Upper lobe of left lung (tissue), 6 donors: Measurements from ENCODE around the gene CTDSP1. TPM values are rescaled to one million over a fixed set of nuclear protein-coding genes. Genes with fewer than 3 reads are reported as not detected.

Experiments
- ATAC-seq, 2 donors: fragments of 200-7000 bp; cut with Tn5 transposase; one replicate each; pipeline ENCODE4 v1.9.1; 2022; ENCODE audit warnings: mild to moderate bottlenecking in 2 of 2, moderate library complexity in 2 of 2; ENCODE audit not compliant: low FRiP score in 2 of 2
- DNase-seq, 2 donors: peaks; one replicate each; pipeline ENCODE4 v3.0.0-alpha.2; 2019 to 2020
- H3K27ac ChIP-seq, 4 donors: fragments of 200-600 bp; sonication (generic); one replicate each; pipeline ENCODE4 v1.5.1; 2016 to 2019
- H3K27me3 ChIP-seq, 4 donors: fragments of 200-600 bp; sonication (generic); one replicate each; pipeline ENCODE4 v1.5.1; 2017 to 2019
- H3K36me3 ChIP-seq, 4 donors: fragments of 200-600 bp; sonication (generic); one replicate each; pipeline ENCODE4 v1.5.1; 2016 to 2019
- H3K4me1 ChIP-seq, 4 donors: fragments of 200-600 bp; sonication (generic); one replicate each; pipeline ENCODE4 v1.5.1; 2018 to 2019
- H3K4me3 ChIP-seq, 4 donors: fragments of 200-600 bp; sonication (generic); one replicate each; pipeline ENCODE4 v1.5.1; 2017 to 2019; ENCODE audit warnings: mild to moderate bottlenecking in 2 of 4, moderate library complexity in 1 of 4
- H3K9me3 ChIP-seq, 4 donors: fragments of 200-600 bp; sonication (generic); one replicate each; pipeline ENCODE4 v1.5.1; 2018 to 2019
- CTCF ChIP-seq, 6 experiments: fragments of 450-650 bp in 4 of 6; fragments of 200-600 bp in 2 of 6; sonication (generic) in 2 of 6; IDR thresholded peaks; one replicate each; pipeline ENCODE4 v1.5.1; 2016 to 2019; ENCODE audit warnings: antibody characterized with exemption in 6 of 6
- EP300 ChIP-seq, 4 donors: sonication (generic); formaldehyde crosslinking; IDR thresholded peaks; one replicate each; pipeline ENCODE4 v1.5.1; 2017; ENCODE audit warnings: antibody characterized with exemption in 4 of 4, control low read depth in 2 of 4
- POLR2A ChIP-seq, 4 donors: fragments of 450-650 bp; IDR thresholded peaks; one replicate each; pipeline ENCODE4 v1.5.1; 2016 to 2017; ENCODE audit warnings: antibody characterized with exemption in 4 of 4, mild to moderate bottlenecking in 2 of 4
- POLR2AphosphoS5 ChIP-seq, 2 donors: sonication (generic); formaldehyde crosslinking; IDR thresholded peaks; one replicate each; pipeline ENCODE4 v1.5.1; 2017; ENCODE audit warnings: antibody characterized with exemption in 2 of 2
- WGBS, 2 donors: methylation state at CpG; one replicate each; pipeline ENCODE4 v1.1.5; 2017 to 2018; 5-methylcytosine and 5-hydroxymethylcytosine counted together
- total RNA-seq, 6 donors: library from RNA; depleted of rRNA in 4 of 6; stranded (reverse); fragments of >200 nt in 4 of 6; gene quantifications; one replicate each; pipeline versions ENCODE4 v1.1.0 to v1.2.1, GENCODE V29; 2016 to 2021
- donor health status: DM: no; HTN: no; CAD: no; lungs with moderate emphysema.
- donor health status: DM: no; HTN: yes; CAD: no; lungs with severe emphysema.

CTDSP1 gene
- total RNA-seq: 100 to 1,000 TPM in 5 of 6 donors, 10 to 100 TPM in 1; 96.6 to 239 (median 189) TPM

GRCh38 chr2:218399391-218400166 is at the start of gene CTDSP1:
TSS of gene CTDSP1 (plus strand) at chr2:218399868. CDS start at chr2:218400091, 223 bp downstream.
- no peaks in the 10 kb centered on the region for H3K27me3 ChIP-seq
- peaks cover 38 to 75% (median 59%) of the 10 kb centered on the region in 4 donors for H3K4me1 ChIP-seq
- peak; percentile 74 to 79 for ATAC-seq

GRCh38 chr2:218354045-218354444 is 45.6 kb upstream of the CTDSP1 start:
- no peak for DNase-seq
- H3K4me1 ChIP-seq: peaks cover 3 to 16% (median 12%) of the 10 kb centered on the region in 4 donors
- WGBS, 2 donors: 92 to 96% methylated on average over 14 of the region's 14 CpGs
- H3K27me3 ChIP-seq: no peaks in the 10 kb centered on the region
- H3K4me3 ChIP-seq: no peak overlapping the region
- TF ChIP-seq CTCF (IDR thresholded peaks at IDR 0.05) (no peak), POLR2A (IDR thresholded peaks at IDR 0.05) (no peak), POLR2AphosphoS5 (IDR thresholded peaks at IDR 0.05) (no peak), EP300 (IDR thresholded peaks at IDR 0.05) (no peak)
- H3K27ac ChIP-seq: peak overlapping the region in 2 of 4 donors; percentile 60 to 64
- H3K36me3 ChIP-seq: no peaks in the 10 kb centered on the region
- H3K9me3 ChIP-seq: peaks cover 0 to 16% (median 4%) of the 10 kb centered on the region in 4 donors
- ATAC-seq: no peak

More at GRCh38 chr2:218399391-218400166, at the start of gene CTDSP1:
- 0 to 1% methylated on average over 46 to 65 of the region's 78 CpGs for WGBS, 2 donors
- H3K36me3 ChIP-seq: peaks cover 18 to 35% (median 29%) of the 10 kb centered on the region in 4 donors
- peak; percentile 97 for DNase-seq
- H3K9me3 ChIP-seq: no peaks in the 10 kb centered on the region
- H3K4me3 ChIP-seq: peak within 1 kb of the TSS; percentile 92 to 98 (median 96)
- peak within 1 kb of the TSS; percentile 94 to 99 (median 99) for H3K27ac ChIP-seq
- TF ChIP-seq CTCF (IDR thresholded peaks at IDR 0.05): peak in 4 of 6 experiments; percentile 21 to 49 (median 30)
- TF ChIP-seq POLR2AphosphoS5 (IDR thresholded peaks at IDR 0.05): peak; percentile 91 to 98
- TF ChIP-seq EP300 (IDR thresholded peaks at IDR 0.05): peak in 1 of 4 donors; percentile 72
- TF ChIP-seq POLR2A (IDR thresholded peaks at IDR 0.05): peak in 3 of 4 donors; percentile 61 to 92 (median 65)

GRCh38 chr2:218354850-218355443 is 44.7 kb upstream of the CTDSP1 start:
- H3K9me3 ChIP-seq: peaks cover 0 to 16% (median 4%) of the 10 kb centered on the region in 4 donors
- DNase-seq: peak in 1 of 2 donors; percentile 89
- no peak overlapping the region for H3K4me3 ChIP-seq
- WGBS, 2 donors: 68 to 75% methylated on average over 20 of the region's 20 CpGs
- no peak for ATAC-seq
- H3K27me3 ChIP-seq: no peaks in the 10 kb centered on the region
- H3K36me3 ChIP-seq: no peaks in the 10 kb centered on the region
- TF ChIP-seq CTCF (IDR thresholded peaks at IDR 0.05): no peak
- peak in 1 of 4 donors; percentile 7 for TF ChIP-seq POLR2A (IDR thresholded peaks at IDR 0.05)
- peak in 1 of 2 donors; percentile 30 for TF ChIP-seq POLR2AphosphoS5 (IDR thresholded peaks at IDR 0.05)
- peak in 1 of 4 donors; percentile 66 for TF ChIP-seq EP300 (IDR thresholded peaks at IDR 0.05)
- H3K4me1 ChIP-seq: peaks cover 3 to 23% (median 15%) of the 10 kb centered on the region in 4 donors
- peak overlapping the region in 3 of 4 donors; percentile 6 to 64 (median 37) for H3K27ac ChIP-seq

- H3K27ac ChIP-seq: peak overlapping the region in 2 of 4 donors; percentile 64 to 69
- peak overlapping the region in 2 of 4 donors; percentile 2 to 21 for H3K4me3 ChIP-seq
- peak in 1 of 2 donors; percentile 28 for ATAC-seq
Observed at GRCh38 chr2:218357236-218358177, 42.2 kb upstream of the CTDSP1 start.

More at GRCh38 chr2:218357236-218358177, 42.2 kb upstream of the CTDSP1 start:
- Histone ChIP-seq H3K36me3 (no peaks in the 10 kb centered on the region), H3K4me1 (peaks cover 3 to 24% (median 16%) of the 10 kb centered on the region in 4 donors), H3K9me3 (no peaks in the 10 kb centered on the region), H3K27me3 (no peaks in the 10 kb centered on the region)
- DNase-seq: no peak
- TF ChIP-seq EP300 (IDR thresholded peaks at IDR 0.05) (no peak), POLR2AphosphoS5 (IDR thresholded peaks at IDR 0.05) (no peak), CTCF (IDR thresholded peaks at IDR 0.05) (no peak), POLR2A (IDR thresholded peaks at IDR 0.05) (no peak)
- WGBS, 2 donors: 57 to 73% methylated on average over 17 of the region's 17 CpGs
